NCI-H187 treated with DMSO at 0.1 percent for 48 hours (cell line): Measurements from ENCODE around the gene NODAL.

ENCODE experiments used
- DNase-seq: peaks from one replicate; lab custom pipeline; 2025; lab: John Stamatoyannopoulos, UW

The NODAL gene

GRCh38 chr10:70462349-70462984 is 21.0 kb upstream of the NODAL start:
- no peak for DNase-seq

GRCh38 chr10:70461397-70462348 is 20.2 kb upstream of the NODAL start:
- no peak for DNase-seq

GRCh38 chr10:70459774-70460490 is 18.5 kb upstream of the NODAL start:
- no peak for DNase-seq

GRCh38 chr10:70459061-70459773 is 17.7 kb upstream of the NODAL start:
- no peak for DNase-seq

- DNase-seq, result no peak
Observed at GRCh38 chr10:70458329-70459060, 17.0 kb upstream of the NODAL start.

GRCh38 chr10:70457759-70458305 is 16.4 kb upstream of the NODAL start:
- no peak for DNase-seq

- DNase-seq, result no peak
Observed at GRCh38 chr10:70456164-70456563, 14.7 kb upstream of the NODAL start.

- no peak for DNase-seq
Observed at GRCh38 chr10:70455213-70455630, 13.7 kb upstream of the NODAL start.

GRCh38 chr10:70448236-70448635 is 6.8 kb upstream of the NODAL start:
- no peak for DNase-seq

- no peak for DNase-seq
Observed at GRCh38 chr10:70445718-70446657, 4.5 kb upstream of the NODAL start.

- DNase-seq, result no peak
Observed at GRCh38 chr10:70444744-70445143, 3.3 kb upstream of the NODAL start.

- DNase-seq, result no peak
Observed at GRCh38 chr10:70442332-70442988, 979 bp upstream of the NODAL start.

GRCh38 chr10:70441895-70442309 is 421 bp upstream of the NODAL start:
- DNase-seq, result no peak

GRCh38 chr10:70440296-70441160 is 953 bp downstream of the NODAL start:
- DNase-seq, result no peak

GRCh38 chr10:70437721-70438120 is 3.8 kb downstream of the NODAL start:
- no peak for DNase-seq

- no peak for DNase-seq
Observed at GRCh38 chr10:70435241-70436085, 6.0 kb downstream of the NODAL start.

- no peak for DNase-seq
Observed at GRCh38 chr10:70433581-70434280, 7.8 kb downstream of the NODAL start.
